ENCODE data around the gene GSX1. TPM values are rescaled to one million over a fixed set of nuclear protein-coding genes. Genes with fewer than 3 reads are reported as not detected.

Gene GSX1
- total and polyA plus RNA-seq, 2 of the 4 experiments (the other 2 are of a cell fraction), result not detected

- ChIA-PET CTCF (interaction anchor here (0.5 to 2.6 kb wide), 8 partner anchors 9 to 608 kb away, joined by 3 to 14 read pairs (median 3); no protein-coding TSS in a partner anchor), POLR2A (ENCODE audit: unreplicated experiment) (no interaction called here)
- intact Hi-C loops (cut with micrococcal nuclease) (loop anchor here (1.0 to 10.0 kb wide), 2 partner anchors 154 to 1535 kb away; no protein-coding TSS in a partner anchor), in situ Hi-C loops (cut with MboI; ENCODE audit: low sequenced_read_pairs) (loop anchor here (25.0 kb wide), 1 partner anchor 893 kb away; no protein-coding TSS in a partner anchor), dilution Hi-C loops (cut with HindIII; ENCODE audit: low sequenced_read_pairs, unreplicated experiment) (no loop called here)
- no peak for TF ChIP-seq USF2 (IDR thresholded peaks at IDR 0.05; ENCODE audit: low read depth, low read length)
- no peak for TF ChIP-seq RCOR1 (IDR thresholded peaks at IDR 0.05; ENCODE audit: insufficient replicate concordance, low read length)
- no peak for TF ChIP-seq MAFK (IDR thresholded peaks at IDR 0.05; ENCODE audit: low read depth, low read length)
- TF ChIP-seq CTCF (conservative IDR thresholded peaks at IDR 0.05; ENCODE audit: low read depth, low read length), result peak; percentile 72
- TF ChIP-seq MAZ (IDR thresholded peaks at IDR 0.05; ENCODE audit: borderline replicate concordance, low read depth, low read length), result peak; percentile 35; the same call in 1 of the 2 replicates
- TF ChIP-seq SMC3 (IDR thresholded peaks at IDR 0.05; ENCODE audit: low read depth, low read length), result peak; percentile 74
- no peak for TF ChIP-seq BHLHE40 (IDR thresholded peaks at IDR 0.05; ENCODE audit: low read depth, low read length)
- TF ChIP-seq RAD21 (IDR thresholded peaks at IDR 0.05; ENCODE audit: low read length), result peak; percentile 43
- H3K9me1 ChIP-seq (ENCODE audit: insufficient read depth, low read length), result no peaks in the 10 kb centered on the region
- H4K91ac ChIP-seq (ENCODE audit: insufficient read depth, low read depth, low read length), result no peak overlapping the region
- H3K4me1 ChIP-seq (ENCODE audit: control insufficient read depth, insufficient read depth, low read length), result no peaks in the 10 kb centered on the region
- H4K5ac ChIP-seq (ENCODE audit: low read depth, low read length), result no peak overlapping the region
- H3K4me3 ChIP-seq (ENCODE audit: insufficient read depth, low read depth, low read length), result no peak overlapping the region
- H3K56ac ChIP-seq (ENCODE audit: extremely low read depth, insufficient read depth, low read length), result no peak overlapping the region
- WGBS, 2 experiments (ENCODE audit: extremely low coverage in 2 of 2, insufficient read length in 1 of 2), result 0% methylated on average over 4 of the region's 25 CpGs; no CpG with 5 or more reads in 1 of the 2 experiments
- peak; percentile 72 for ATAC-seq (ENCODE audit: low read depth)
- DNase-seq, result no peak
- BruUV-seq (replicated peaks), result no TSS peak
- H3K4me2 ChIP-seq (ENCODE audit: low read depth, low read length), result peak overlapping the region; percentile 55; the same call in 1 of the 2 replicates
- no peaks in the 10 kb centered on the region for H3K79me1 ChIP-seq (ENCODE audit: low read depth in 1 of 2, low read length in 2 of 2)
- peaks cover 10% of the 10 kb centered on the region for H3K27me3 ChIP-seq (ENCODE audit: control insufficient read depth, insufficient read depth, low read length)
- no peak overlapping the region for H3K4ac ChIP-seq (ENCODE audit: low read depth, low read length)
- H2BK15ac ChIP-seq (ENCODE audit: low read depth, low read length), result no peak overlapping the region
- no peaks in the 10 kb centered on the region for H4K20me1 ChIP-seq (ENCODE audit: insufficient read depth, low read length)
- H2BK20ac ChIP-seq (ENCODE audit: low read depth, low read length), result no peak overlapping the region
- no peaks in the 10 kb centered on the region for H3K9me3 ChIP-seq (ENCODE audit: control insufficient read depth, insufficient read depth, low read length)
- no peak overlapping the region for H3K23ac ChIP-seq (ENCODE audit: low read depth, low read length)
- H4K8ac ChIP-seq (ENCODE audit: low read depth in 2 of 2, low read length in 2 of 2), result no peak overlapping the region
- H2BK5ac ChIP-seq (ENCODE audit: low read depth, low read length, poor library complexity, severe bottlenecking), result no peak overlapping the region
- no peak overlapping the region for H2AK9ac ChIP-seq (replicated peaks; ENCODE audit: low read depth, low read length, poor library complexity)
- H3K27ac ChIP-seq (ENCODE audit: insufficient read depth, low read length), result no peak overlapping the region
- no peak overlapping the region for H2AK5ac ChIP-seq (ENCODE audit: low read depth, low read length)
- H3K36me3 ChIP-seq (ENCODE audit: control insufficient read depth, insufficient read depth, low read length), result no peaks in the 10 kb centered on the region
- H3K18ac ChIP-seq (ENCODE audit: low read depth, low read length), result no peak overlapping the region
- H3K14ac ChIP-seq (replicated peaks; ENCODE audit: low read depth, low read length), result no peak overlapping the region
- H2BK120ac ChIP-seq (ENCODE audit: low read depth, low read length), result no peak overlapping the region
- H3K9ac ChIP-seq (ENCODE audit: low read depth, low read length), result no peak overlapping the region
- peak overlapping the region; percentile 78 for H2AFZ ChIP-seq (replicated peaks; ENCODE audit: low read length, poor library complexity)
Observed at GRCh38 chr13:27830010-27830409, 37.7 kb downstream of the GSX1 start.

All from IMR-90 (cell line).